ENCODE results near the gene RELL2.

DNA sequence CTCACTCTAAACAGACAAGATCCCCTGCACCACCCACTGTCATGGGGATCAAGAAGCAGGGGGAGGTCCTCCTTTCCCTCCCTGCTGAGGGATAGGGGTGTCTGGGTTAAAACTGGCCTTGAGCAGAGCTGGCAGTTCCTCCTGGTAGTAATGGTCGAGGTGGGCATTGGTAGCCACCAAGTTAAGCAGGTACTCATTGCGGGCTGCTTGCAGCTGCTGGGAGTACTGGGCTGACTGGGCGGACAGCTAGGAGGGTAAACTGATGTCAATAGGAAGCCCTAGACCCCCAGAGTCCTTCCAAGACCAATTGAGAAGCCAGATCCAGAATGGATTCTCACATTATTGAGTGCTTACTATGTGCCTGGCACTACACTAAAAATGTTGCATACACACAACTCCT is 11.1 kb downstream of the RELL2 start:
- no peak for TF ChIP-seq ZNF121 (tag by site-specific recombination; IDR thresholded peaks at IDR 0.05)
- no peak for TF ChIP-seq ZBTB48 (tag by site-specific recombination; IDR thresholded peaks at IDR 0.05)

All from HEK293 (cell line).